ENCODE measurements around the gene MTG1. TPM values are rescaled to one million over a fixed set of nuclear protein-coding genes. Genes with fewer than 3 reads are reported as not detected.

Gene MTG1
- 10 to 100 TPM; 46.7 to 79.3 (median 69.4) TPM for total RNA-seq
- 22.8 TPM for total RNA-seq (2013)
- total RNA-seq: 7.5 to 25.5 (median 16.5) reads per million in 29 experiments

DNA sequence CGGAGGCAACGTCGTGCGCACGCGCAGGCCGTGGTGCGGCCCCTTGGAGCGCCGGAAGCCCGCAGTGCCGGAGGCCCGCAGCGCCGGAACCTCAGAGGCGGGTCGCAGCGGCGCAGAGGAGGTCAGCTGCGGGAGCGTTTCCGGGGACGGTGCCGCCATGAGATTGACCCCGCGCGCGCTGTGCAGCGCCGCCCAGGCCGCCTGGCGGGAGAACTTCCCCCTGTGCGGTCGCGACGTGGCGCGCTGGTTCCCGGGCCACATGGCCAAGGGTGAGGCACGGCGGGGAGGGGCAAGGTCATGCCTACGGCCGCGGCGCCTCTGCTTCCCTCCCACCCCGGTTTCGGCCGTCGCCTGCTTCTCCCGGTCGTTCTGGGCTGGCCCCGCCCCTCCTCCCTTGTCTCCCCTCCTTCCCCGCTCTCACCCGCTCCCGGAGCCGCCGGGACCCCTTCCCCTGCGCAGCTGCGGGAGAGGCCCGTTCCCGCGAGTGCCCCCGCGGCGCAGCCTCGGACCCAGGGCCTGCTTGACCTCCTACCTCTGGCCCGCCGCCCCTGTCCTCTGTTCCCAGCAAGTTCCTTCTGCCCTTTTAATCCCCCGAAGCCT, at the start of gene MTG1:
MTG1 (plus strand) TSS at position 94 of the 600 bp plus-strand sequence; CDS start at position 158, 64 bp downstream.
- ChIA-PET CTCF (no interaction called here), POLR2A (no interaction called here)
- Mint-ChIP-seq H3K9me3 (no peaks in the 10 kb centered on the region), H3K27me3 (no peaks in the 10 kb centered on the region), H3K27ac (peak within 1 kb of the TSS; percentile 85 to 87), H3K36me3 (peaks cover 12% of the 10 kb centered on the region), H3K4me1 (peaks cover 43 to 56% (median 55%) of the 10 kb centered on the region in 3 donors), H3K4me3 (peak within 1 kb of the TSS; percentile 86 to 93 (median 91))
- peaks cover 6 to 22% of the 10 kb centered on the region in 2 donors for H3K36me3 ChIP-seq (ENCODE audit: control insufficient read depth in 2 of 2, extremely low read depth in 1 of 2, insufficient read depth in 1 of 2, low read length in 1 of 2)
- H3K4me1 ChIP-seq (ENCODE audit: control insufficient read depth in 1 of 2, extremely low read depth in 1 of 2, insufficient read depth in 2 of 2, low read length in 2 of 2): peaks cover 9 to 57% of the 10 kb centered on the region in 2 experiments
- H3K27ac ChIP-seq (ENCODE audit: low read length): peak within 1 kb of the TSS; percentile 59
- DNase-seq (peak in 34 of 35 experiments; percentile 76 to 96 (median 86)), ATAC-seq (replicated peaks in 1 of 4) (peak; percentile 79 to 90 (median 82))
- peak within 1 kb of the TSS; percentile 62 to 69 for H3K4me3 ChIP-seq (ENCODE audit: control insufficient read depth in 1 of 2, extremely low read depth in 1 of 2, low read length in 1 of 2)
- under 1% methylated on average over 67 of the region's 69 CpGs for WGBS (ENCODE audit: insufficient coverage)
- H3K27me3 ChIP-seq (replicated peaks in 1 of 2; ENCODE audit: control insufficient read depth in 2 of 2, extremely low read depth in 1 of 2, insufficient read depth in 2 of 2, low read length in 1 of 2): peaks cover 0 to 2% of the 10 kb centered on the region in 2 experiments
- no peaks in the 10 kb centered on the region for H3K9me3 ChIP-seq

GRCh38 chr10:133344236-133344635, 49.7 kb upstream of the MTG1 start:
- no peaks in the 10 kb centered on the region for H3K4me1 Mint-ChIP-seq
- no peaks in the 10 kb centered on the region for H3K4me1 ChIP-seq (ENCODE audit: control insufficient read depth in 1 of 2, extremely low read depth in 1 of 2, insufficient read depth in 2 of 2, low read length in 2 of 2)
- peaks cover 0 to 79% of the 10 kb centered on the region in 2 experiments for H3K27me3 ChIP-seq (replicated peaks in 1 of 2; ENCODE audit: control insufficient read depth in 2 of 2, extremely low read depth in 1 of 2, insufficient read depth in 2 of 2, low read length in 1 of 2)
- ATAC-seq (replicated peaks in 1 of 4) (no peak), DNase-seq (no peak)
- CTCF ChIA-PET: interaction anchor here in 1 of 2 donors (1.1 kb wide), 1 partner anchor 15 kb away, joined by 3 read pairs; no protein-coding TSS in a partner anchor
- POLR2A ChIA-PET: no interaction called here
- no peaks in the 10 kb centered on the region for H3K36me3 Mint-ChIP-seq
- 92% methylated on average over 3 of the region's 5 CpGs for WGBS (ENCODE audit: insufficient coverage)
- no peaks in the 10 kb centered on the region for H3K9me3 ChIP-seq
- no peaks in the 10 kb centered on the region for H3K9me3 Mint-ChIP-seq
- peaks cover 30 to 54% of the 10 kb centered on the region in 2 donors for H3K27me3 Mint-ChIP-seq
- no peak overlapping the region for H3K27ac ChIP-seq (ENCODE audit: low read length)
- no peak overlapping the region for H3K4me3 ChIP-seq (ENCODE audit: control insufficient read depth in 1 of 2, extremely low read depth in 1 of 2, low read length in 1 of 2)
- H3K4me3 Mint-ChIP-seq: no peak overlapping the region
- no peak overlapping the region for H3K27ac Mint-ChIP-seq
- H3K36me3 ChIP-seq (ENCODE audit: control insufficient read depth in 2 of 2, extremely low read depth in 1 of 2, insufficient read depth in 1 of 2, low read length in 1 of 2): no peaks in the 10 kb centered on the region

GRCh38 chr10:133346413-133346812, 47.5 kb upstream of the MTG1 start:
- POLR2A ChIA-PET: no interaction called here
- Mint-ChIP-seq H3K36me3 (no peaks in the 10 kb centered on the region), H3K9me3 (no peaks in the 10 kb centered on the region), H3K4me1 (no peaks in the 10 kb centered on the region), H3K27me3 (peaks cover 32 to 52% of the 10 kb centered on the region in 2 donors), H3K27ac (no peak overlapping the region), H3K4me3 (no peak overlapping the region)
- DNase-seq: no peak
- 49% methylated on average over 10 of the region's 11 CpGs for WGBS (ENCODE audit: insufficient coverage)
- H3K27me3 ChIP-seq (replicated peaks in 1 of 2; ENCODE audit: control insufficient read depth in 2 of 2, extremely low read depth in 1 of 2, insufficient read depth in 2 of 2, low read length in 1 of 2): peaks cover 0 to 87% of the 10 kb centered on the region in 2 experiments
- H3K36me3 ChIP-seq (ENCODE audit: control insufficient read depth in 2 of 2, extremely low read depth in 1 of 2, insufficient read depth in 1 of 2, low read length in 1 of 2): no peaks in the 10 kb centered on the region
- no peaks in the 10 kb centered on the region for H3K9me3 ChIP-seq
- CTCF ChIA-PET: no interaction called here
- no peak overlapping the region for H3K27ac ChIP-seq (ENCODE audit: low read length)
- H3K4me1 ChIP-seq (ENCODE audit: control insufficient read depth in 1 of 2, extremely low read depth in 1 of 2, insufficient read depth in 2 of 2, low read length in 2 of 2): no peaks in the 10 kb centered on the region
- no peak for ATAC-seq (replicated peaks in 1 of 4)
- no peak overlapping the region for H3K4me3 ChIP-seq (ENCODE audit: control insufficient read depth in 1 of 2, extremely low read depth in 1 of 2, low read length in 1 of 2)

GRCh38 chr10:133347710-133348517, 46.0 kb upstream of the MTG1 start:
- no peaks in the 10 kb centered on the region for H3K4me1 ChIP-seq (ENCODE audit: control insufficient read depth in 1 of 2, extremely low read depth in 1 of 2, insufficient read depth in 2 of 2, low read length in 2 of 2)
- no peak for ATAC-seq (replicated peaks in 1 of 4)
- Mint-ChIP-seq H3K27ac (no peak overlapping the region), H3K4me1 (no peaks in the 10 kb centered on the region), H3K4me3 (no peak overlapping the region), H3K36me3 (no peaks in the 10 kb centered on the region), H3K9me3 (no peaks in the 10 kb centered on the region), H3K27me3 (peaks cover 26 to 46% of the 10 kb centered on the region in 2 donors)
- no peak for DNase-seq
- H3K27me3 ChIP-seq (replicated peaks in 1 of 2; ENCODE audit: control insufficient read depth in 2 of 2, extremely low read depth in 1 of 2, insufficient read depth in 2 of 2, low read length in 1 of 2): peaks cover 0 to 73% of the 10 kb centered on the region in 2 experiments
- POLR2A ChIA-PET: no interaction called here
- CTCF ChIA-PET: no interaction called here
- H3K9me3 ChIP-seq: no peaks in the 10 kb centered on the region
- no peak overlapping the region for H3K27ac ChIP-seq (ENCODE audit: low read length)
- no peaks in the 10 kb centered on the region for H3K36me3 ChIP-seq (ENCODE audit: control insufficient read depth in 2 of 2, extremely low read depth in 1 of 2, insufficient read depth in 1 of 2, low read length in 1 of 2)
- no peak overlapping the region for H3K4me3 ChIP-seq (ENCODE audit: control insufficient read depth in 1 of 2, extremely low read depth in 1 of 2, low read length in 1 of 2)
- WGBS (ENCODE audit: insufficient coverage): 72% methylated on average over 11 of the region's 16 CpGs

DNA sequence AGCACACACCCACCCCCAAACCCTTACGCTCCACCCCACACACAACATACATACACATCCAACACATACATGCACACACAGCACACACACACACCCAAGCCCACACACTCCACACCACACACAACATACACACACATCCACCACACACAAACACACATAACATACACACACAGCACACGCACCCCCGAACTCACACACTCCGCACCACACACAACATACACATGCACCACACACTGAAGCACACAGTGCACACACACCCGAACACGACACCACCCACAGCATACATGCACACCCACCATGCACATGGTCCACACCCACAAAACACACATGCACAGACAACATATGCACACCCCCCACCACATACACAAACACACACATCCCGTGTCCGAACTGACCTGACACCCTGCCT, 44.8 kb upstream of the MTG1 start:
- Mint-ChIP-seq H3K4me3 (no peak overlapping the region), H3K27ac (no peak overlapping the region), H3K9me3 (no peaks in the 10 kb centered on the region), H3K27me3 (peaks cover 19 to 37% of the 10 kb centered on the region in 2 donors), H3K4me1 (no peaks in the 10 kb centered on the region), H3K36me3 (no peaks in the 10 kb centered on the region)
- DNase-seq (no peak), ATAC-seq (replicated peaks in 1 of 4) (no peak)
- Histone ChIP-seq H3K4me3 (ENCODE audit: control insufficient read depth in 1 of 2, extremely low read depth in 1 of 2, low read length in 1 of 2) (no peak overlapping the region), H3K4me1 (ENCODE audit: control insufficient read depth in 1 of 2, extremely low read depth in 1 of 2, insufficient read depth in 2 of 2, low read length in 2 of 2) (no peaks in the 10 kb centered on the region), H3K27me3 (replicated peaks in 1 of 2; ENCODE audit: control insufficient read depth in 2 of 2, extremely low read depth in 1 of 2, insufficient read depth in 2 of 2, low read length in 1 of 2) (peaks cover 0 to 63% of the 10 kb centered on the region in 2 experiments), H3K9me3 (no peaks in the 10 kb centered on the region), H3K36me3 (ENCODE audit: control insufficient read depth in 2 of 2, extremely low read depth in 1 of 2, insufficient read depth in 1 of 2, low read length in 1 of 2) (no peaks in the 10 kb centered on the region), H3K27ac (ENCODE audit: low read length) (no peak overlapping the region)
- POLR2A ChIA-PET: no interaction called here
- CTCF ChIA-PET: no interaction called here
- 89% methylated on average over 8 of the region's 8 CpGs for WGBS (ENCODE audit: insufficient coverage)

DNA sequence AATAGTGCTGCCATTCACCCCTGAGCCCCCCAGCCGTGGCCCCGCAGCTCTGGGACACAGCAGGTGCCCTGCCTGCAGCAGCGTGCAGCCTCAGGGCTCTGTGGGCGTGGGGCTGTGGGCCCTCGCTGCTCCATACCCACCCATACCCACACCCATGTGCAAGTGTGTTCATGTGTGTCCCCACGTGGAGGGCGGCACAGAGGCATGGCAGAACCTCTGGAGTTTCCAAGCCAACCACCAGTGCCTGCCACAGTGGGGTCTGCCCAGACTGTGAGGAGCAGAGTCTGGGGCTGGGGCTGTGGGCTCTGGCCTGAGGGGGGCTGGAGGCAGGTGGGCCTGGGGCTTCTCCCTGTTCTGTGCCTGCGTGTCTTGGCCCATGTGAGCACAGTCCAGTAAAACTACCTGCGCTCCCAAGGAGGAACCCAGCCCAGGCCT, 44.4 kb upstream of the MTG1 start:
- DNase-seq: no peak
- no peak overlapping the region for H3K27ac Mint-ChIP-seq
- 80% methylated on average over 6 of the region's 9 CpGs for WGBS (ENCODE audit: insufficient coverage)
- no peak overlapping the region for H3K4me3 Mint-ChIP-seq
- H3K27me3 Mint-ChIP-seq: peaks cover 16 to 33% of the 10 kb centered on the region in 2 donors
- ChIA-PET POLR2A (no interaction called here), CTCF (no interaction called here)
- Histone ChIP-seq H3K4me3 (ENCODE audit: control insufficient read depth in 1 of 2, extremely low read depth in 1 of 2, low read length in 1 of 2) (no peak overlapping the region), H3K36me3 (ENCODE audit: control insufficient read depth in 2 of 2, extremely low read depth in 1 of 2, insufficient read depth in 1 of 2, low read length in 1 of 2) (no peaks in the 10 kb centered on the region), H3K4me1 (ENCODE audit: control insufficient read depth in 1 of 2, extremely low read depth in 1 of 2, insufficient read depth in 2 of 2, low read length in 2 of 2) (no peaks in the 10 kb centered on the region), H3K27me3 (replicated peaks in 1 of 2; ENCODE audit: control insufficient read depth in 2 of 2, extremely low read depth in 1 of 2, insufficient read depth in 2 of 2, low read length in 1 of 2) (peaks cover 0 to 59% of the 10 kb centered on the region in 2 experiments), H3K9me3 (no peaks in the 10 kb centered on the region), H3K27ac (ENCODE audit: low read length) (no peak overlapping the region)
- no peaks in the 10 kb centered on the region for H3K4me1 Mint-ChIP-seq
- no peaks in the 10 kb centered on the region for H3K36me3 Mint-ChIP-seq
- no peaks in the 10 kb centered on the region for H3K9me3 Mint-ChIP-seq
- ATAC-seq (replicated peaks in 1 of 4): no peak

Data from T-cell (primary cell).